Thyroid gland (tissue), 4 donors: ENCODE measurements around the gene FITM1.

ENCODE experiments used
- POLR2A ChIP-seq, 2 donors: fragments of 450-650 bp; IDR thresholded peaks; one replicate each; pipeline ENCODE4 v1.6.1; 2017; ENCODE audit warnings: antibody characterized with exemption in 2 of 2, mild to moderate bottlenecking in 2 of 2, moderate library complexity in 1 of 2
- TF ChIP-seq, protein P1 (sequence below), 6 experiments: fragments of 200-600 bp in 3 of 6; fragments of 450-650 bp in 3 of 6; sonication (generic) in 3 of 6; IDR thresholded peaks; one replicate each; pipeline ENCODE4 v1.5.1; 2016 to 2019; ENCODE audit warnings: antibody characterized with exemption in 6 of 6, mild to moderate bottlenecking in 2 of 6, inconsistent platforms in 1 of 6, moderate library complexity in 1 of 6

DNA sequence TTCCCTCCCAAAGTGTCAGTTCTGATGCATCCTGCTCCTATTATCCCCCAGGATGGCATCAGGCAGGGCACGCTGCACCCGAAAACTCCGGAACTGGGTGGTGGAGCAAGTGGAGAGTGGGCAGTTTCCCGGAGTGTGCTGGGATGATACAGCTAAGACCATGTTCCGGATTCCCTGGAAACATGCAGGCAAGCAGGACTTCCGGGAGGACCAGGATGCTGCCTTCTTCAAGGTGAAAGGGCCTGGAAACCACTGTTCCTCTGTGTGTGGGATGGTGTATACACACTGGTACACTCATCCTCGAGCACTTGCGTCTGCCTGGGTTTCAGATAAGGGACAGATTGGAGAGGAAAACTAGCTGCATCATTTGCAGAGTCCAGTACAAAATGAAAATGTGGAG lies 31.6 kb downstream of the FITM1 start:
- TF ChIP-seq, protein P1, sequence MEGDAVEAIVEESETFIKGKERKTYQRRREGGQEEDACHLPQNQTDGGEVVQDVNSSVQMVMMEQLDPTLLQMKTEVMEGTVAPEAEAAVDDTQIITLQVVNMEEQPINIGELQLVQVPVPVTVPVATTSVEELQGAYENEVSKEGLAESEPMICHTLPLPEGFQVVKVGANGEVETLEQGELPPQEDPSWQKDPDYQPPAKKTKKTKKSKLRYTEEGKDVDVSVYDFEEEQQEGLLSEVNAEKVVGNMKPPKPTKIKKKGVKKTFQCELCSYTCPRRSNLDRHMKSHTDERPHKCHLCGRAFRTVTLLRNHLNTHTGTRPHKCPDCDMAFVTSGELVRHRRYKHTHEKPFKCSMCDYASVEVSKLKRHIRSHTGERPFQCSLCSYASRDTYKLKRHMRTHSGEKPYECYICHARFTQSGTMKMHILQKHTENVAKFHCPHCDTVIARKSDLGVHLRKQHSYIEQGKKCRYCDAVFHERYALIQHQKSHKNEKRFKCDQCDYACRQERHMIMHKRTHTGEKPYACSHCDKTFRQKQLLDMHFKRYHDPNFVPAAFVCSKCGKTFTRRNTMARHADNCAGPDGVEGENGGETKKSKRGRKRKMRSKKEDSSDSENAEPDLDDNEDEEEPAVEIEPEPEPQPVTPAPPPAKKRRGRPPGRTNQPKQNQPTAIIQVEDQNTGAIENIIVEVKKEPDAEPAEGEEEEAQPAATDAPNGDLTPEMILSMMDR (IDR thresholded peaks at IDR 0.05): no peak
- no peak for TF ChIP-seq POLR2A (IDR thresholded peaks at IDR 0.05)
